NCI-H1048 (cell line): Measurements from ENCODE around the gene TRMT2A.

Source experiments
- DNase-seq: peaks from one replicate; lab custom pipeline; 2025; lab: John Stamatoyannopoulos, UW

TRMT2A gene

DNA sequence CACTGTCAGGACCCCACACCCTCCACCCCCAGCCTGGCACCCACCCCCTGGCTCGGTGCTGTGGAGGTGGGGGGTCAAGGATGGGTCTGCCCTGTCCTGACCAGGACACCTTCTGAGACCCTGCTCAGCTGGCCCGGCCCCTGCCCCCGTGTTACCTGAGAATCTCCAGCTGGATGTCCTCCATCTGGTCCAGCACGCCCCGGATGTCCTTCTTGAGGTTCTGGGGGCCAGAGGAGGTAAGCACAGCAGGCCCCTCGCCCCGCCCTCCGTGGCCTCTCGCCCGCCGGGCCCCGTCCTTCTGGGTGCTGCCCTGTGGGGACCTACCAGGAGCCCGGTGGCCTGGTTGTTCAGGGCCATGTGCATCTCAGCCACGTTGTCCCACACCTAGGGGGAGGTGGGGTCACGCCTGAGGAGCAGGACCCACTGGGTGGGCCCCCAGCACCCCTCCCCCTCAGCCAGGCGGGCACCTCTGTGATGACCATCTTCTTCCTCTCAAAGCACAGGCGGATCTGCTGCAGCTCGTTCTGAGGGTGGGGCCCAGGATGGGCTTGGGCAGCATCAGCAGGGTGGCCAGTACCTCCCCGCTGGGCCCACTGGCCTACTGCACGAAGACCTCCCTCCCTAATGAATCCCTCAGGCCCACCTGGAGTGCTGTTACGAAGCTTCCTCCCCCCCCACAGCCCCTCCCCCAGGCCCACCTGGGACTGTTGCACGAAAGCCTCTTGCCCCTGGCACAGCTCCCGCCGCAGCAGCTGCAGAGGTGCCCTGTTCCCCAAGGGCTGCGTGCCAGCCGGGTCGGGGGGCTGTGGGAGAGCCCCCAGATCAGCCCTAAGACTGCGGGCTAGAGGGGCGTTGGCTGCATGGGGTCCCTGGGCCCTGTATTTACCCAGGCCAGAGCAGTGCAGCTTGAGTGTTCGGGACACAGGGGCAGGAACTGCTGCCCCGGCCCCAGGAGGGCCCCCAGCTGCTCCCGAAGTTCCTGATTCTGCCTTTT is 32.5 kb upstream of the TRMT2A start:
- DNase-seq, result no peak

DNA sequence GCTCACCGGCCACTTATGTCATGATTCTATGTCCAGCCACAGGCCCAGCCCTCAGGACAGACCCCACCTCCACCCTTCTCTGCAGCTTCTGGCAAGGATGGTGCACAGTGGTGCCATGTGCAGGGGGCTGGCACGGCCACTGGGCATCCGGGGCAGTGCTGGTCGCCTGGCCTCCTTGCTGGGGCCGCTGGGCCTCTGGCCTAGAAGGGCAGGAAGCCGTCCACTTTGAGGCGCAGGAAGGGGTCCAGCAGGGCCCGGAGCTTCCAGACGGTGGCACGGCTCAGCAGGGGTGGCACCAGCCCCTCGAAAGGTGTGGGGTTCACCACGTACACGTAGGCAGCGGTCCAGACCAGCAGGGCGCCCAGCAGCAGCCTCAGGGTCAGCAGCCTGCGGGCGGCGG is 31.4 kb upstream of the TRMT2A start:
- DNase-seq, result no peak

DNA sequence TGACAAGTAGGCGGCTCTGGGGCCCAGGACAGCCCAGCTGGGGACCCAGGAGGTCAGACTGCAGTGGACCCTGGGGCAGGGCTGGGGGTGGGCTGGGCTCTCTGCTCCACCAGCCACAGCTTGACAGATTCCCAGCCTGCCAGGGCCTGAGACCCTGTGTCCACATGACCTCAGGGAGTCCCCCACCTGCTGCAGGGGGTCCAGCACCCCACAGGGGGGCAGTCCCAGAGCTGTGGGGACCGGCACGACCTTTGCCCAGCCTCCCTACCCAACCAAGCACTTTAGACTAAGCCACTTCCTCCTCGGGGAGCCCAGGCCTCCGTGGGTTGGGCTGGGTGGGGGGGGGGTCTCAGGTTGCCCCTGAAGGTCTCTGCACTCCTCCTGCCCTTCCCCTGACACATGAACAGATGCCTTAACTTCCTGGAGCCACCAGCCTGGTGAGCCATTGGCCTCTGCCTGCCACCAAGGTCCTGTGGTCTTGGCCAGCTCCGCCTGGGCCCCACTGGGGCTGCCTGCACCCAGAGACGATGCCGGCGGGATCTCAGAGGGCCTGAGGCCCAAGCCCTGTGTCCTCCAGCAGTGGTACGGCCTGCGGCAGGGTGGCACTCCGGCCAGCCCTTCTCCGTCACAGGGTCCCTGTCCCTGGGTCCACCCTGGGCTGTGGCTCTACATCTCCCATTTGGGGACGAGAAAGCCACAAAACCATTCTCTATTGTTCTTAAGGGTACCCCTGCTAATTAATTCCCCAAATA is 30.4 kb upstream of the TRMT2A start:
- DNase-seq, result no peak

GRCh38 chr22:20146777-20147176 is 29.8 kb upstream of the TRMT2A start:
- DNase-seq, result no peak

DNA sequence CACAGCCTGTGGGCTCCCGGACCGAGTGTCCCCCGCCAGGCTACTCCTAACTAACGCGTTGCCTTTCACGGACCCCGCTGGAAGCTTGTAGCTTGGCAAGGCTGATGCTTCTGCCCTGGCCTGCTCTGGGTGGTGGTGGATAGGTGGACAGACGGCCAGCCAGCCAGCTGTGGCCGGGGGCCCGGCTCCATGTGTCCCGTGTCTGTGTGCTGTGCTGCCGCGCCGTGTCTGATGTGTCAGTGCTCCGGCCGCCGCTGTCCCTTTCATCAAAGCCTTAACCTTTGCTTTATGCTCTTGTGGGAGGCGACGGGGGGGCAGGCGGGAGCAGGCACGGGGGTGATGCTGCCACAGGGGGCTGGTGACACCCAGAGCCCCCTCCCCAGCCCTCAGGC is 28.8 kb upstream of the TRMT2A start:
- no peak for DNase-seq

DNA sequence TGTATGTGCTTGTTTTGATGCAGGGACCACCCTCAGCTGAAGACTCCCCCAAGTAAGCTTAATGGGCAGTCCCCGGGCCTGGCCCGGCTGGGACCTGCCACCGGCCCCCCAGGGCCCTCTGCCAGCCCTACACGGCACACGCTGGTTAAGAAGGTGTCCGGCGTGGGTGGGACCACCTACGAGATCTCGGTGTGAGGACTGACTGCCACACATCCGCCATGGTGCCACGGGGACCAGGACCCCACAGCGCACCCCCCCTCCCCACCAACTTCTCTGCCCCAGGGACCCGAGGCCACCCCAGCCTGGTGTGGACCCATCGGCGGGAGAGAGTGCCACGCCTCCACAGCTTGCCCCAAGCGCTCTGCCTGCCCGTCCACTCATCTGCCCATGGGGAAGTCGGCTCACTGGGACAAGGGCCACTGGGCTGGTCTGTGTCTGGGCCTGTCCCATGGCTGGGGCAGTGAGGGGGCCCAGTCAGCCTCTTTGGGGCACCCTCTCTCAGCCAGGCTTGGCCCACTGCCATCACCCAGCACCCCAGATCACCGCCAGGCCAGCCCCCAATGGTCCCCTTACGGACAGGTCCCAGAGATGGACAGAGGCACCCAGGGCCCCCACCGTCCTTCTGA is 28.3 kb upstream of the TRMT2A start:
- DNase-seq, result no peak

- DNase-seq, result no peak
Measured at GRCh38 chr22:20143883-20144665, 27.0 kb upstream of the TRMT2A start.

DNA sequence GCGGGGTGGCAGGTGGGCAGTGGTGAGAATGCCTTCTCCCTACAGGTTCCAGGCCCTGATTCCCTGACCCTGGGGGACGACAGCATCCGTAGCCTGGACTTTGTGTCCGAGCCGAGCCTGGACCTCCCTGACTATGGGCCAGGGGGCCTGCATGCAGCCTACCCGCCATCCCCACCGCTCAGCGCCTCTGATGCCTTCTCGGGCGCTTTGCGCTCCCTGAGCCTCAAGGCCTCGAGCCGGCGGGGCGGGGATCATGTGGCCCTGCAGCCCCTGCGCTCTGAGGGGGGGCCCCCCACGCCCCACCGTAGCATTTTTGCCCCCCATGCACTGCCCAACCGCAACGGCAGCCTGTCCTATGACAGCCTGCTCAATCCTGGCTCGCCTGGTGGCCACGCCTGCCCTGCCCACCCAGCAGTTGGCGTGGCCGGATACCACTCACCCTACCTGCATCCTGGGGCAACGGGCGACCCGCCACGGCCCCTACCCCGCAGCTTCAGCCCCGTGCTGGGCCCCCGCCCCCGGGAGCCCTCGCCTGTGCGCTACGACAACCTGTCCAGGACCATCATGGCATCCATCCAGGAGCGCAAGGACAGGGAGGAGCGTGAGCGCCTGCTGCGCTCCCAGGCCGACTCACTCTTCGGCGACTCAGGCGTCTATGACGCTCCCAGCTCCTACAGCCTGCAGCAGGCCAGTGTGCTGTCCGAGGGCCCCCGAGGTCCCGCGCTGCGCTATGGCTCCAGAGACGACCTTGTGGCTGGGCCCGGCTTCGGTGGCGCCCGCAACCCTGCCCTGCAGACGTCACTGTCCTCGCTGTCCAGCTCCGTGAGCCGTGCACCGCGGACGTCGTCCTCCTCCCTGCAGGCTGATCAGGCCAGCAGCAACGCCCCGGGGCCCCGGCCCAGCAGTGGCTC is 25.9 kb upstream of the TRMT2A start:
- no peak for DNase-seq

GRCh38 chr22:20141186-20142077 is 24.4 kb upstream of the TRMT2A start:
- no peak for DNase-seq

DNA sequence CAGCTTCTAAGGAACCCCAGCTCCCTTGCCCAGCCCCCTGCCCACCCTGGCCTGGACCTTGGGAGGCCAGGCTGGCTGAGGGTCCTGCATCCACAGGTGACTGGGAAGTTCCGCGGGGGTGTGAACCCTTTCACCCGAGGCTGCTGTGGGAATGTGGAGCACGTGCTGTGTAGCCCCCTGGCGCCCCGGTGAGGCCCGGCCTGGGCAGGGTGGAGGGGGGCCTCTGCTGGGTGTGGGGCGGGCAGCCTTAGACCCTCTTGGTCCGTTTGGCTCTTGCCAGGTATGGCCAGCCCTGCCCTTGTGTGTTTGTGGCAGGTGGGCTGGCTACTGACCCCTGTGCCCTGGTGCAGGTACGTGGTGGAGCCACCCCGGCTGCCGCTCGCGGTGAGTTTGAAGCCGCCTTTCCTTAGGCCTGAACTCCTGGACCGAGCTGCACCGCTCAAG is 23.5 kb upstream of the TRMT2A start:
- no peak for DNase-seq

- no peak for DNase-seq
Measured at GRCh38 chr22:20140107-20140445, 23.1 kb upstream of the TRMT2A start.

DNA sequence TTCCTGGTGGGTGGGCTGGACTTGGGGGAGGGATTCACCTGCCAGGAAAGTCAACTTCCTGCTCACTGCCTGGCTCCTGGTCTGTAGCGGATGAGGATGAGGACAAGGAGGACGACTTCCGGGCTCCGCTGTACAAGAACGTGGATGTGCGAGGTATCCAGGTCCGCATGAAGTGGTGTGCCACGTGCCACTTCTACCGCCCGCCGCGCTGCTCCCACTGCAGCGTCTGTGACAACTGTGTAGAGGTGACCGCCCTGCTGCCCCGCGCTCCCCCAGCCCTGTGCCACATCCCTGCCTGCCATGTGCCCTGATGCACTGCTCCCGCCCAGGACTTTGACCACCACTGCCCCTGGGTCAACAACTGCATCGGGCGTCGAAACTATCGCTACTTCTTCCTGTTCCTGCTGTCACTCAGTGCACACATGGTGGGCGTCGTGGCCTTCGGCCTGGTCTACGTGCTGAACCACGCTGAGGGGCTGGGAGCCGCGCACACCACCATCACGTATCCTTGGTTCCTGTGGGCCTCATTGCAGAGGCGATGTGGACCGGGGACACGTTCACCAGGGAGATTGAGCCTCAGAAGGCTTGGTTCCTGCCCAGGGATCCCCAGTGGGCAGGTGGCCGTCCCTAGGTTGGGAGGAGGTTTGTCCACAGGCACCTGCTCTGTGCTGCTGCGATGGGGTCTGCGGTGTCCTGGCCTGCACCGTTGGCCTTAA is 22.5 kb upstream of the TRMT2A start:
- DNase-seq, result no peak

GRCh38 chr22:20138868-20139267 is 21.8 kb upstream of the TRMT2A start:
- no peak for DNase-seq

- no peak for DNase-seq
Measured at GRCh38 chr22:20138417-20138738, 21.4 kb upstream of the TRMT2A start.

GRCh38 chr22:20137671-20138416 is 20.8 kb upstream of the TRMT2A start:
- no peak for DNase-seq

GRCh38 chr22:20137113-20137512 is 20.1 kb upstream of the TRMT2A start:
- no peak for DNase-seq

DNA sequence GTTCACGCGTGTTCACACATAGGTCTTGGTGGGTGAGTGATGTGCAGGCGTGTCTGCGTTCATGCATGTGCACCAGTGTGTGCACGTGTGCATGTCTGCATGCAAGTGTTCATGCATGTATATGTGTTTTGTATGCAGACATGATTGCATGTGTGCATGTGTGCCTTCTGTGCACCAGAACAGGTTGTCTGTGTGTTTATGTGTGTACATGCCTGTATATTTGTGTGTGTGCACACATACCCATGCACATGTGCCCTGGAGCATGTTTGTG is 19.5 kb upstream of the TRMT2A start:
- no peak for DNase-seq

DNA sequence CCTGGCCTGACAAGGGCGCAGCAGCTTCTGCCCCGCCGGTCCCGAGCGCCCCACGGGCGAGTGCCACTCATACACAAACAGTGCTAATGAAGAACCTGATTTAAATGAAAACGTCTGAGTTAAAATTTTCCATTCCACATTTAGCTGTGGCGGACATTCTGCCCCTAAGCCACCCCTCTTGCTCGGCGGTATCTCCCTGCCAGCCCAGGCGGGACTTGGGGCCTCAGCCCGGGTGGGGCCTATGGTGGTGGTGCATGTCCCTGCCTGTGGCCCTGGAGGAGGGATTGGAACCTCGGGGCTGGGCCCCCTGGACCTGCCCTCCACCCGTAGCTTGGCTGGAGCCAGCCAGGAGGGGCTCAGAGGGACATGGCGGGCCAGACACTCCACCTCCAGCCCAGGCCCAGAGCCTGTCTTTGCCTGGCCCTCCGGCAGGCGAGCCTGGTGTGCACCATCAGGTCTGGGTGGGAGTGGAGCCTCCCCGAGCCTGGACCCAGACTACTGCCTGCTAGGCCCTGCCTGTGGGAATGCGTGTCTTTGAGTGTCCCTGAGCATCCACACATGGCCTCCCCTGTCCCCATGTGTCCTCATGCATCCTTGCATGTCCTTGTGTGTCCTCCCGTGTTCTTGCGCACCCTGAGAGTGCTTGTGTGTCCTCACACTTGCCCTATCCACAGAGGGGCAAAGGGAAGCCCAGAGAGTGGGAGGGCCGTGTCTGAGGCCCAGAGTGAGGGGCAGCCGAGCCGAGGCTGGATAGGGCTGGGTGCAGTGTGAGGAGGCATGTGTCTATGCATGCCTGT is 19.0 kb upstream of the TRMT2A start:
- DNase-seq, result no peak
